Neural cell (in vitro differentiated cells): ENCODE results near the gene RAD51B. TPM values are rescaled to one million over a fixed set of nuclear protein-coding genes. Genes with fewer than 3 reads are reported as not detected.

ENCODE experiments used
- H2AFZ ChIP-seq: fragments of 200-600, 300-800 bp; sonication (generic), shearing (Covaris generic); 2 replicates; pipeline ENCODE4 v1.6.0; 2014; ENCODE audit warnings: low read depth, mild to moderate bottlenecking, antibody characterized with exemption, low read length, moderate library complexity
- H3F3A ChIP-seq: fragments of 200-600 bp; shearing (Covaris generic); 2 replicates; pipeline ENCODE4 v1.6.1; 2016; ENCODE audit warnings: mild to moderate bottlenecking, moderate library complexity, mixed read lengths, antibody characterized with exemption, low read length; ENCODE audit not compliant: insufficient read depth, poor library complexity, severe bottlenecking
- H3K27ac ChIP-seq: fragments of 200-600, 300-800 bp; sonication (generic), shearing (Covaris generic); 2 replicates; pipeline ENCODE4 v1.5.1; 2014; ENCODE audit warnings: mild to moderate bottlenecking, low read length, moderate library complexity
- H3K27me3 ChIP-seq: fragments of 300-800, 200-600 bp; sonication (generic), shearing (Covaris generic); 2 replicates; pipeline ENCODE4 v1.6.0; 2014; ENCODE audit warnings: mild to moderate bottlenecking, low read depth, low read length, moderate library complexity; ENCODE audit not compliant: insufficient read depth
- H3K36me3 ChIP-seq: fragments of 300-800, 200-600 bp; sonication (generic), shearing (Covaris generic); 2 replicates; pipeline ENCODE4 v1.5.1; 2014; ENCODE audit warnings: mild to moderate bottlenecking, antibody characterized with exemption, low read length, moderate library complexity; ENCODE audit not compliant: insufficient read depth
- H3K4me2 ChIP-seq: fragments of 300-800, 200-600 bp; sonication (generic), shearing (Covaris generic); 2 replicates; pipeline ENCODE4 v1.6.0; 2014; ENCODE audit warnings: mild to moderate bottlenecking, low read length
- H3K4me3 ChIP-seq: fragments of 300-800, 200-600 bp; sonication (generic), shearing (Covaris generic); 2 replicates; pipeline ENCODE4 v1.5.1; 2014; ENCODE audit warnings: mild to moderate bottlenecking, low read length, moderate library complexity
- H3K79me2 ChIP-seq: fragments of 200-600 bp; shearing (Covaris generic); replicated peaks from 2 replicates; pipeline ENCODE4 v1.6.0; 2014; ENCODE audit warnings: mild to moderate bottlenecking, low read length, moderate library complexity; ENCODE audit not compliant: insufficient read depth
- H3K9ac ChIP-seq: fragments of 300-800, 200-600 bp; sonication (generic), shearing (Covaris generic); 2 replicates; pipeline ENCODE4 v1.6.1; 2016; ENCODE audit warnings: mild to moderate bottlenecking, low read length, mixed read lengths
- H3K9me2 ChIP-seq: fragments of 200-600 bp; shearing (Covaris generic); 2 replicates; pipeline ENCODE4 v1.6.1; 2016; ENCODE audit warnings: mild to moderate bottlenecking, low read length, mixed read lengths; ENCODE audit not compliant: insufficient read depth
- H3K9me3 ChIP-seq: fragments of 200-600, 300-800 bp; sonication (generic), shearing (Covaris generic); 2 replicates; pipeline ENCODE4 v1.6.1; 2016; ENCODE audit warnings: mild to moderate bottlenecking, mixed run types, low read length, moderate library complexity, mixed read lengths
- H4K20me1 ChIP-seq: fragments of 200-600 bp; shearing (Covaris generic); 2 replicates; pipeline ENCODE4 v1.6.1; 2016; ENCODE audit warnings: mild to moderate bottlenecking, mixed run types; ENCODE audit not compliant: insufficient read depth
- CTCF ChIP-seq: fragments of 450-650 bp; IDR thresholded peaks from 2 replicates; pipeline ENCODE4 v1.5.1; 2014; ENCODE audit warnings: antibody characterized with exemption, mild to moderate bottlenecking, moderate library complexity; ENCODE audit not compliant: poor library complexity, severe bottlenecking
- EP300 ChIP-seq: fragments of 450-650 bp; conservative IDR thresholded peaks from 2 replicates; pipeline ENCODE4 v1.6.1; 2014; ENCODE audit warnings: antibody characterized with exemption, mild to moderate bottlenecking, moderate library complexity; ENCODE audit not compliant: poor library complexity, severe bottlenecking
- EZH2 ChIP-seq: fragments of 200-600, 300-800 bp; shearing (Covaris generic), sonication (generic); IDR thresholded peaks from 2 replicates; pipeline ENCODE4 v1.6.1; 2014; ENCODE audit warnings: antibody characterized with exemption, low read length, borderline replicate concordance, mild to moderate bottlenecking; ENCODE audit not compliant: insufficient read depth, poor library complexity, severe bottlenecking
- MXI1 ChIP-seq: fragments of 450-650 bp; conservative IDR thresholded peaks from 2 replicates; pipeline ENCODE4 v1.6.1; 2014; ENCODE audit warnings: antibody characterized with exemption, mild to moderate bottlenecking; ENCODE audit not compliant: poor library complexity, severe bottlenecking
- POLR2AphosphoS5 ChIP-seq: IDR thresholded peaks from 2 replicates; pipeline ENCODE4 v1.6.1; 2012
- RAD21 ChIP-seq: fragments of 450-650 bp; conservative IDR thresholded peaks from 2 replicates; pipeline ENCODE4 v1.6.1; 2014; ENCODE audit warnings: antibody characterized with exemption, mild to moderate bottlenecking, moderate library complexity
- REST ChIP-seq: IDR thresholded peaks from 2 replicates; pipeline ENCODE4 v1.6.1; 2012; ENCODE audit warnings: borderline replicate concordance
- SMC3 ChIP-seq: fragments of 450-650 bp; conservative IDR thresholded peaks from 2 replicates; pipeline ENCODE4 v1.6.1; 2014; ENCODE audit warnings: antibody characterized with exemption, mild to moderate bottlenecking, moderate library complexity; ENCODE audit not compliant: poor library complexity
- TAF1 ChIP-seq: IDR thresholded peaks from 2 replicates; pipeline ENCODE4 v1.6.1; 2012; ENCODE audit warnings: low read depth
- polyA plus RNA-seq: library from polyadenylated mRNA; depleted of rRNA; stranded (reverse); fragments of >200 nt; gene quantifications from 2 replicates; pipeline ENCODE4 v1.2.3, GENCODE V29; 2014

RAD51B gene
- polyA plus RNA-seq, 1 donor from 2014 or later = 3.1 TPM

DNA sequence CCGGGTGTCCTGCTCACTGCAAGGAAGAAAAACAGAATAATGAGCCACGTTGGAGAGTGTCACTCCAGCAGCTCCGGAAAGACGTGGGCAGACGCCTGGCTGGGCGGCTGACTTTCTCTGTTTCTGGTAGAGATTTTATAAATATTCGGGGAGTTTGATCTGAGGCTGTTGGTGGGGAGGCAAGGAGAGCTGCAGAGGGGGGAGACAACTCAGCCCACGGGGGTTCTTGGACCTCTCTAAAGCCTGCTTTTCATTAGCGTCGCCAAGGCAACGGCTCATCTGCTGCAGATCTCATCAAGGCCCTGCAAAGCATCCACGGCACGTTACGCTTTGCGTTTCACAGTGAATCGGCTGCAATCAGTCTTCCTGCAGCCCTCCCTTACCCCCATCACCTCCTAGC is 766.1 kb downstream of the RAD51B start:
- peak overlapping the region; percentile 37 for H2AFZ ChIP-seq
- peak overlapping the region; percentile 32 for H3K4me2 ChIP-seq
- peak overlapping the region; percentile 37 for H3K9ac ChIP-seq
- peak overlapping the region; percentile 71 for H3K27ac ChIP-seq
- H3K27me3 ChIP-seq = no peaks in the 10 kb centered on the region
- H4K20me1 ChIP-seq = no peaks in the 10 kb centered on the region
- no peaks in the 10 kb centered on the region for H3K9me2 ChIP-seq
- no peak for TF ChIP-seq SMC3
- TF ChIP-seq MXI1 = peak; percentile 29
- no peak for TF ChIP-seq EP300
- peak; percentile 17 for TF ChIP-seq RAD21
- peak; percentile 43 for TF ChIP-seq POLR2AphosphoS5
- no peak for TF ChIP-seq TAF1
- peak; percentile 33 for TF ChIP-seq REST
- TF ChIP-seq EZH2 = no peak
- no peak for TF ChIP-seq CTCF
- H3F3A ChIP-seq = peaks cover 2% of the 10 kb centered on the region
- no peaks in the 10 kb centered on the region for H3K36me3 ChIP-seq
- no peaks in the 10 kb centered on the region for H3K79me2 ChIP-seq
- H3K4me3 ChIP-seq = peak overlapping the region; percentile 43
- no peaks in the 10 kb centered on the region for H3K9me3 ChIP-seq

- Histone ChIP-seq H3F3A (peaks cover 2% of the 10 kb centered on the region), H3K27ac (no peak overlapping the region), H3K9me2 (no peaks in the 10 kb centered on the region), H3K4me2 (no peak overlapping the region), H3K36me3 (no peaks in the 10 kb centered on the region), H3K27me3 (no peaks in the 10 kb centered on the region), H3K79me2 (no peaks in the 10 kb centered on the region), H3K9ac (no peak overlapping the region), H4K20me1 (no peaks in the 10 kb centered on the region), H3K4me3 (no peak overlapping the region), H3K9me3 (no peaks in the 10 kb centered on the region), H2AFZ (no peak overlapping the region)
- no peak for TF ChIP-seq EP300
- TF ChIP-seq TAF1 = no peak
- no peak for TF ChIP-seq EZH2
- TF ChIP-seq CTCF = no peak
- no peak for TF ChIP-seq REST
- TF ChIP-seq RAD21 = no peak
- no peak for TF ChIP-seq MXI1
- TF ChIP-seq SMC3 = no peak
- no peak for TF ChIP-seq POLR2AphosphoS5
These were observed 767.5 kb downstream of the RAD51B start for GRCh38 chr14:68586896-68587751.
